Hematopoietic multipotent progenitor cell treated with erythropoietin and hydrocortisone succinate and interleukin-3 and kit ligand, for 4 days (in vitro differentiated cells): Measurements from ENCODE around the gene ABCC5.

Experiments
- DNase-seq: peaks from one replicate; pipeline ENCODE4 v3.0.0-alpha.2; 2015

ABCC5 gene

GRCh38 chr3:183918178-183918577 lies 99.5 kb downstream of the ABCC5 start:
- DNase-seq: no peak

GRCh38 chr3:183917776-183918175 lies 99.9 kb downstream of the ABCC5 start:
- no peak for DNase-seq

- DNase-seq: no peak
Observed at GRCh38 chr3:183914856-183915255, 102.8 kb downstream of the ABCC5 start.

- no peak for DNase-seq
Observed at GRCh38 chr3:183913580-183913920, 104.1 kb downstream of the ABCC5 start.

- peak; percentile 63 for DNase-seq
Observed at GRCh38 chr3:183912895-183913579, 104.6 kb downstream of the ABCC5 start.

- peak; percentile 69 for DNase-seq
Observed at GRCh38 chr3:183911763-183912506, 105.7 kb downstream of the ABCC5 start.

- DNase-seq: no peak
Observed at GRCh38 chr3:183911087-183911486, 106.6 kb downstream of the ABCC5 start.

- no peak for DNase-seq
Observed at GRCh38 chr3:183909030-183909600, 108.6 kb downstream of the ABCC5 start.

GRCh38 chr3:183907911-183908331 lies 109.8 kb downstream of the ABCC5 start:
- no peak for DNase-seq

GRCh38 chr3:183907176-183907575 lies 110.5 kb downstream of the ABCC5 start:
- no peak for DNase-seq

GRCh38 chr3:183906234-183906921 lies 111.3 kb downstream of the ABCC5 start:
- DNase-seq: no peak

GRCh38 chr3:183904833-183905780 lies 112.6 kb downstream of the ABCC5 start:
- DNase-seq: no peak

- DNase-seq: no peak
Observed at GRCh38 chr3:183898028-183898431, 119.7 kb downstream of the ABCC5 start.

- DNase-seq: no peak
Observed at GRCh38 chr3:183897606-183898005, 120.1 kb downstream of the ABCC5 start.

GRCh38 chr3:183896610-183897009 lies 121.1 kb downstream of the ABCC5 start:
- DNase-seq: no peak

- DNase-seq: no peak
Observed at GRCh38 chr3:183896184-183896583, 121.5 kb downstream of the ABCC5 start.

- no peak for DNase-seq
Observed at GRCh38 chr3:183895774-183896173, 121.9 kb downstream of the ABCC5 start.

GRCh38 chr3:183895296-183895695 lies 122.4 kb downstream of the ABCC5 start:
- peak; percentile 85 for DNase-seq

- DNase-seq: no peak
Observed at GRCh38 chr3:183892610-183893214, 125.0 kb downstream of the ABCC5 start.

GRCh38 chr3:183885766-183886165 lies 131.9 kb downstream of the ABCC5 start:
- DNase-seq: no peak

GRCh38 chr3:183884427-183885296 lies 133.0 kb downstream of the ABCC5 start, which contains the start of gene PARL:
Gene PARL (minus strand): TSS chr3:183884880. CDS start chr3:183884846, 34 bp downstream.
- peak; percentile 98 for DNase-seq
